SU-DHL-6 (cell line): ENCODE measurements around the gene RAI1.

Experiments used
- H2AFZ ChIP-seq: fragments of 200-600 bp; sonication (generic); 2 replicates; pipeline ENCODE4 v1.6.1; 2014; ENCODE audit warnings: low read depth, mild to moderate bottlenecking, moderate library complexity, mixed read lengths, antibody characterized with exemption, low read length; ENCODE audit not compliant: severe bottlenecking
- H3F3A ChIP-seq: fragments of 200-600 bp; shearing (Covaris generic); 2 replicates; pipeline ENCODE4 v1.6.0; 2016; ENCODE audit warnings: antibody characterized with exemption, mild to moderate bottlenecking; ENCODE audit not compliant: insufficient read depth
- H3K27ac ChIP-seq: fragments of 200-600 bp; sonication (generic); 2 replicates; pipeline ENCODE4 v1.5.1; 2016; ENCODE audit warnings: low read depth, mild to moderate bottlenecking, low read length, moderate library complexity, mixed read lengths
- H3K27me3 ChIP-seq: fragments of 200-600 bp; sonication (generic), shearing (Covaris generic); 2 replicates; pipeline ENCODE4 v1.6.0; 2014; ENCODE audit warnings: mild to moderate bottlenecking, low read length
- H3K36me3 ChIP-seq: fragments of 200-600 bp; sonication (generic); 2 replicates; pipeline ENCODE4 v1.6.1; 2014; ENCODE audit warnings: mild to moderate bottlenecking, low read length, mixed read lengths
- H3K4me2 ChIP-seq: fragments of 300-600, 200-600 bp; shearing (Covaris generic), sonication (generic); 2 replicates; pipeline ENCODE4 v1.6.0; 2014; ENCODE audit warnings: low read length, low read depth, mild to moderate bottlenecking; ENCODE audit not compliant: poor library complexity, severe bottlenecking
- H3K4me3 ChIP-seq: fragments of 200-600 bp; sonication (generic); 2 replicates; pipeline ENCODE4 v1.5.1; 2014; ENCODE audit warnings: antibody characterized with exemption, low read length, mild to moderate bottlenecking, mixed read lengths; ENCODE audit not compliant: insufficient read depth, poor library complexity, severe bottlenecking
- H3K79me2 ChIP-seq: fragments of 200-600 bp; sonication (generic); 2 replicates; pipeline ENCODE4 v1.6.1; 2014; ENCODE audit warnings: mild to moderate bottlenecking, low read length, moderate library complexity; ENCODE audit not compliant: insufficient read depth
- H3K9ac ChIP-seq: fragments of 200-600 bp; sonication (generic); 2 replicates; pipeline ENCODE4 v1.7.0; 2014; ENCODE audit warnings: mild to moderate bottlenecking, low read length
- H3K9me2 ChIP-seq: fragments of 200-600 bp; sonication (generic); replicated peaks from 2 replicates; pipeline ENCODE4 v1.6.1; 2014; ENCODE audit warnings: low read length; ENCODE audit not compliant: insufficient read depth
- H3K9me3 ChIP-seq: fragments of 200-600 bp; sonication (generic); 2 replicates; pipeline ENCODE4 v1.6.1; 2014; ENCODE audit warnings: low read length, mixed read lengths; ENCODE audit not compliant: insufficient read depth
- H4K20me1 ChIP-seq: fragments of 200-600 bp; sonication (generic); 2 replicates; pipeline ENCODE4 v1.6.1; 2014; ENCODE audit warnings: low read depth, mild to moderate bottlenecking, antibody characterized with exemption, low read length, moderate library complexity, mixed read lengths
- CTCF ChIP-seq: fragments of 200-600 bp; sonication (generic); IDR thresholded peaks from one replicate; pipeline ENCODE4 v1.5.1; 2017; ENCODE audit warnings: antibody characterized with exemption, mild to moderate bottlenecking, low read length, moderate library complexity; ENCODE audit not compliant: insufficient read depth, poor library complexity, severe bottlenecking
- EZH2phosphoT487 ChIP-seq: fragments of 200-600 bp; sonication (generic), shearing (Covaris generic); conservative IDR thresholded peaks from 2 replicates; pipeline ENCODE4 v1.6.1; 2018; ENCODE audit warnings: mild to moderate bottlenecking, antibody characterized with exemption, low read length, moderate library complexity, mixed read lengths

Gene RAI1

GRCh38 chr17:17648762-17649161 is 32.5 kb upstream of the RAI1 start:
- Histone ChIP-seq H3K4me3 (no peak overlapping the region), H4K20me1 (no peaks in the 10 kb centered on the region), H3K36me3 (no peaks in the 10 kb centered on the region), H3K4me2 (no peak overlapping the region), H3K9ac (no peak overlapping the region), H3K27me3 (no peaks in the 10 kb centered on the region), H3F3A (no peaks in the 10 kb centered on the region), H3K9me3 (no peaks in the 10 kb centered on the region), H3K9me2 (no peaks in the 10 kb centered on the region), H3K27ac (no peak overlapping the region), H2AFZ (no peak overlapping the region), H3K79me2 (no peaks in the 10 kb centered on the region)
- TF ChIP-seq CTCF (no peak), EZH2phosphoT487 (no peak)

- Histone ChIP-seq H3K4me2 (no peak overlapping the region), H3K9ac (no peak overlapping the region), H3F3A (no peaks in the 10 kb centered on the region), H3K9me3 (no peaks in the 10 kb centered on the region), H3K27ac (no peak overlapping the region), H3K79me2 (no peaks in the 10 kb centered on the region), H3K27me3 (no peaks in the 10 kb centered on the region), H3K4me3 (no peak overlapping the region), H3K9me2 (no peaks in the 10 kb centered on the region), H2AFZ (no peak overlapping the region), H4K20me1 (no peaks in the 10 kb centered on the region), H3K36me3 (no peaks in the 10 kb centered on the region)
- no peak for TF ChIP-seq CTCF
- no peak for TF ChIP-seq EZH2phosphoT487
These were observed 30.3 kb upstream of the RAI1 start for GRCh38 chr17:17650959-17651358.

- H3K36me3 ChIP-seq: no peaks in the 10 kb centered on the region
- no peak overlapping the region for H3K27ac ChIP-seq
- no peaks in the 10 kb centered on the region for H3K9me2 ChIP-seq
- H3K4me2 ChIP-seq: no peak overlapping the region
- H3K4me3 ChIP-seq: no peak overlapping the region
- no peaks in the 10 kb centered on the region for H3K27me3 ChIP-seq
- TF ChIP-seq CTCF: no peak
- TF ChIP-seq EZH2phosphoT487: no peak
- H3K9ac ChIP-seq: no peak overlapping the region
- no peaks in the 10 kb centered on the region for H3F3A ChIP-seq
- no peaks in the 10 kb centered on the region for H3K79me2 ChIP-seq
- no peak overlapping the region for H2AFZ ChIP-seq
- no peaks in the 10 kb centered on the region for H3K9me3 ChIP-seq
- no peaks in the 10 kb centered on the region for H4K20me1 ChIP-seq
These were observed 27.9 kb upstream of the RAI1 start for GRCh38 chr17:17653343-17653742.

- Histone ChIP-seq H2AFZ (no peak overlapping the region), H3K9ac (no peak overlapping the region), H3K9me2 (no peaks in the 10 kb centered on the region), H3K36me3 (no peaks in the 10 kb centered on the region), H4K20me1 (no peaks in the 10 kb centered on the region), H3K27ac (no peak overlapping the region), H3K4me3 (no peak overlapping the region), H3K27me3 (no peaks in the 10 kb centered on the region), H3K4me2 (no peak overlapping the region), H3K9me3 (no peaks in the 10 kb centered on the region), H3F3A (no peaks in the 10 kb centered on the region; the same call in 1 of the 2 replicates), H3K79me2 (no peaks in the 10 kb centered on the region)
- TF ChIP-seq CTCF (no peak), EZH2phosphoT487 (no peak)
These were observed 21.9 kb upstream of the RAI1 start for GRCh38 chr17:17659340-17659739.
